ENCODE data around the gene BASP1.
"Not testable (repeated sequence)": the region's sequence is repeated elsewhere in the genome, so short reads cannot be mapped to it uniquely, and the experiment has no call there.

The BASP1 gene

GRCh38 chr5:17257705-17258273 lies 40.4 kb downstream of the BASP1 start:
- no peak for DNase-seq

DNA sequence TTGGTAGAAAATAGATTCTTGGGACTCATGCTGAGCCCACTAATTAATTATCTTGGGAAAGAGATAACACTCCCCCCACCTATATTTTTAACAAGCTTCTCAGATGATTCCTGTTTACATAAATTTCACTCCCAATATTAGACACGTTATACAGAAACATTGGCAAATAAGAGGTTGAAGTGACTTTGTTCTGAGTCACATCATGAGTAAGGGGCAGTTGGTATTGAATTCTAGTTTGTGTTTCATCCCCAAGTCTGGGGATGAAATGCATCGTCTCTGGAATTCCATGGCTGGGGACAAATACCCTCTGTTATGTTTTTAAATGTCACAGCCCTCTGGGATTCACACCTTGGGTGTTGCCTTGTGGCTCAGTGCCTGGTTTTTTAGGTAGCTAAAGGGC lies 41.0 kb downstream of the BASP1 start:
- DNase-seq = peak; percentile 32

GRCh38 chr5:17259012-17259411 lies 41.6 kb downstream of the BASP1 start:
- not testable (repeated sequence) for DNase-seq

DNA sequence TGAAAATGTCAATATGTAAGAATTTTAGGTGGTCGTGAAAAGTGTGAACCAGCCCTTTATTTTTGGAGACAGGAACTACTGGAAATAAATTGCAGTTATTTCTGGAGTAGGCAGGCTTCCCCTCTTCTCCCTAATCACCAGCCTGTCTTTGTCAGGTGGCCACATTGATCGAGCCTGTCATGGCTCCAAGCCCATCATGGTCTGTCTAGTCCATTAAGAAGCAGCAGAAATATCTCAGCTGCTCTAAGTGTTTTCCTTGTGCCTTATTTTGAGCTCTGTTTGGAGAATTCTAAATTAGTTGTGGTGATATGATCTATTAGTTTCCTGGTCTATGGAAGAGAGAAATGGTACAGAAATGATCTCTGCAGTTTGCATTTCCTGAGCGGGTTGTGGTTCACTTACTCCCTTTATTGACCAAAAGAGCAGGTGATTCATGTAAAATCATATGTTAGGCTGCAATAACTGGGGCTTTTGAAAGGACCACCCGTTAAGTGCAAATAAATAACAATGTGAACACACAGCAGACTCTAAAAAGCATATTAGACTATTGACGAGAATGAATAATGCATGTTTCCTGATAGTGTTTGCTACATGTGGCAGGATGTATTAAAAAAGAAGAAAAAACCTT lies 42.3 kb downstream of the BASP1 start:
- no peak for DNase-seq

- DNase-seq = no peak
These were observed 43.1 kb downstream of the BASP1 start for GRCh38 chr5:17260549-17260948.

GRCh38 chr5:17261075-17261474 lies 43.6 kb downstream of the BASP1 start:
- DNase-seq = no peak

- no peak for DNase-seq
These were observed 47.6 kb downstream of the BASP1 start for GRCh38 chr5:17265041-17265440.

DNA sequence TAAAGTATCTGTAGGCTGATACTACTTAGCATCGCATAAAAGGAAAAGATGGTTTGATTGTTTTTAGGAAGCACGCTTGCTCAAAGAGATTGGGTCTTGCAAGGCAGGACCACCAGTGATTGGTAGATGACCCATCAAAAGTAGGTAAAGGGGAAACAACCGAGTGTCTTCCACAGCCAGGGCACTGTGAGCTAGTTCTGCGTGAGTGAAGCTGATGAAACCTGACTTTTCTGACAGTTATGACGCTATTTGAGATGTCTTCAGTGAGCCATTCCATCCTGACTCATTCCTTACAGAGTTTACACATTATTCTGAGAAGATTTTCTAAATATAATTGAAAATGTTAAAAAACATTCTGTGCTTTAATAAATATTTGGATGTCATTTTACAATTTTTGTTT lies 49.7 kb downstream of the BASP1 start:
- no peak for DNase-seq

DNA sequence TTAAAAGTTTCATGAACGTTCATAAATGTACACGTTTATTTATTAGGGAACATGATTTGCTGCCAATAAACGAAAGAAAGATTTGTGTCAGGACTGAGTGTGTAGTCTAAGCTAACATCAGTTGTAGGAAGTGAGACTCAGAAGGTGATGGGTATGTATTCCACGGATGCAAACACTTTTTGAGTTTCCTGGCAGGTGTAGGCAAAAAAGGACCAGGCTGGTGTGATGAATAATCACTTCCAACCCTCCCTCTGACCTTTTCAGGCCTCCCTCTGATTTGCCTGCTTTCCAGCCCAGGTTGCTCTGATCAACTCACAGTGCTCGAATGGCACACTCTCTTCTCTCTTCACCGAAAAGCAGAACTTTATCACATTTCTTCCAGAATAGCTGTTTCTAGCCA lies 51.8 kb downstream of the BASP1 start:
- DNase-seq = no peak

GRCh38 chr5:17272111-17272510 lies 54.7 kb downstream of the BASP1 start:
- no peak for DNase-seq

- no peak for DNase-seq
These were observed 58.1 kb downstream of the BASP1 start for GRCh38 chr5:17275289-17276158.

- DNase-seq = no peak
These were observed 59.0 kb downstream of the BASP1 start for GRCh38 chr5:17276445-17276844.

GRCh38 chr5:17277907-17278306 lies 60.5 kb downstream of the BASP1 start:
- no peak for DNase-seq

GRCh38 chr5:17278931-17279330 lies 61.5 kb downstream of the BASP1 start:
- no peak for DNase-seq

DNA sequence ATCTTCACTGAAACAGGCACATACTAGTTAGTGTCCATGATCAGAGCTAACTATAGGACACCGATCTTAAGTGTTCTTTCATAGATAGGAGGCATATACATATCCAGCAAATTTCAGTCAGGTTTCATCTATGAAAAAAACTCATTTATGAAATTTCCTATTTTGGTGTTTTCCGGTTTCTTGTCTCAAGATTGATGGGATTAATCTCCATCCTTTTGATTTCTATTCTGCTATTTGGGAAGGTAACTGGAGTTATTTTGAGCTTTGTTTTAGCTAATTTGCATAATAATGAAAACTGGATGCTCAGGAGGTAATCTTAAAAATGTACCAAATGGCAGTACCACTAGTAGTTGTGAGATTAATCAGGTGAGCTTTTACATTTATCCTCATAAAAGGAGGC lies 62.1 kb downstream of the BASP1 start:
- no peak for DNase-seq

GRCh38 chr5:17282283-17283120 lies 65.1 kb downstream of the BASP1 start:
- no peak for DNase-seq

GRCh38 chr5:17283121-17283415 lies 65.6 kb downstream of the BASP1 start:
- no peak for DNase-seq

DNA sequence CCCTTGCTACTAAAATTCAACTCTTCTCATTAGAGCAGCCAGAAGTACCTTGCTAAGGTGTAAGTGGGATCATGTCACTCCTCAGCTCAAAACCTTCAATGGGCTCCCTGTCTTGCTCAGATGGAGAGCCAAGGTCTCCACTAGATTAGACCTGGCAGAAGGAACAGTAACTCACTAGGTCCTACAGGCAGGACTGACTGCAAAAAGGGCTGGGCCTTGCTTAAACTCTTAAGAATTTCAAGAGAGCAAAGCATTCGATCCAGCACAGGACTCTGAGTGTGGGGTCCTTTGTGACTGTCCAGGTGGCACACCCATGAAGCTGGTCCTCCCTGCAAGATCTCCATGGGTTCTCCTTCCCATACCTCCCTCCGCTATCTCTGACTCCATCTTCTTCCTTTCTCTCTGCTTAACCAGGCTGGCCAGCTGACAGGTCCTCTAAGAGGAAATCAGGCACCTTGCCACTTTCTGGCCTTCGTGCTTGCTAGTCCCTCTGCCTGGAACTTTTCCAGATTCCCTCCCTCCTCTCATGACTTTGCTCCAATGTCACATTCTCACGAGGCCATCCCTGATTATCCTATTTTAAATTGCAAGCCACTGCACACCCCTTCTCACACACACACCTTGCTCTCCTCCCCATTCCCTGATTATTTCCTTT lies 70.2 kb downstream of the BASP1 start:
- no peak for DNase-seq

GRCh38 chr5:17288570-17288969 lies 71.1 kb downstream of the BASP1 start:
- no peak for DNase-seq

DNA sequence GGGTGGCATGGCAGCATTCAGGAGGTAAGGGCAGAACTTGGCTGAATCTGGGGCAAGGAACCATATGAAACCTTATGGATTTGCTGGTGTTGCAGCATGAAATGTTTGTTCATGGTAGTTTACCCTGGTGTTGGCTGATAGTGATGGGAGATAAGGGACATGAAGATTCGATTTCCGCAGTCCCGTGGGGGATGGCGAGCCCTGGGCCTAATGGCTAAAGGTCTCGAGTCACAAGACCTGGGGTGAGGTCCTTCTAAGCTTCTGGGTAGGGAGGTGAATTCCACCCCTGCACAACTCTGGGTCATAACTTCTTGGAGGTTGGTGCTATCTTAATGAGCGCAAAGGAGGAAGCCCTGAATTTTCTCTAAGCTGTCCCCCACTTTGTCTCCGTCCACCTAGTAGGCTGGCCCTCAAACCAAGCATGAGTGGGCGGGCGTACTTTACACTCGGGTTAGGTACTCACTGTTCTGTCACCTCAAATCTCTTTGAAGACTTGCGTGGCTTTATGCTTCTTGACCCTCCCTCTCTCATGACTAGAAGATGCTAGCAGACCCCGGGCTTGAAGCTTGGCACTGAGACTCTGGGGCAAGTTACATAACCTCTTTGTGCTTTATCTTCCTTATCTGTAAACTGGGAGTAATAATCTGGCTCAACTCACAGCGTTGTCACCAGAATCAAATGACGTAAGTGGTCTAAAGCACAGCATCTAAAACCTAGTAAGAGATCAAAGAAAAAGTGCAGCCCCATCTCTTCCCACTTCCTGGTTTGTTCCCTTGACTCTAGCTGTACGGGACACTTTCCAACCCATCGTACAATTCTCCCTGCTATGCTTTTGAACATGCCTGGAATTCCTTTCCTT lies 72.5 kb downstream of the BASP1 start:
- peak; percentile 79 for DNase-seq

GRCh38 chr5:17290540-17290974 lies 73.1 kb downstream of the BASP1 start:
- no peak for DNase-seq

All from fibroblast of skin of abdomen (primary cell).